ENCODE measurements around the gene CADM2. TPM values are rescaled to one million over a fixed set of nuclear protein-coding genes. Genes with fewer than 3 reads are reported as not detected.

Gene CADM2
- total and polyA plus RNA-seq, 2 experiments from 2014 or later = 13.3 to 47.5 TPM

GRCh38 chr3:85004147-85004546 lies 45.4 kb downstream of the CADM2 start (continued):
- no peak for TF ChIP-seq REST (IDR thresholded peaks at IDR 0.05; ENCODE audit: unreplicated experiment)
- TF ChIP-seq ETS1 (IDR thresholded peaks at IDR 0.05) = no peak

- Histone ChIP-seq H3K36me3 (ENCODE audit: insufficient read depth) (no peaks in the 10 kb centered on the region), H4K20me1 (replicated peaks; ENCODE audit: insufficient read depth) (no peaks in the 10 kb centered on the region), H3K27ac (ENCODE audit: low read depth) (no peak overlapping the region), H3K27me3 (ENCODE audit: insufficient read depth) (no peaks in the 10 kb centered on the region), H3K79me2 (replicated peaks; ENCODE audit: insufficient read depth) (no peaks in the 10 kb centered on the region), H3K9me2 (ENCODE audit: insufficient read depth) (no peaks in the 10 kb centered on the region), H3K4me2 (no peak overlapping the region), H2AFZ (no peak overlapping the region), H3F3A (replicated peaks; ENCODE audit: low read depth) (no peaks in the 10 kb centered on the region), H3K4me3 (no peak overlapping the region), H3K4me1 (ENCODE audit: insufficient read depth) (peaks cover 27% of the 10 kb centered on the region)
- Mint-ChIP-seq H3K27ac (peak overlapping the region; percentile 57), H3K36me3 (ENCODE audit: low read depth) (no peaks in the 10 kb centered on the region), H3K27me3 (ENCODE audit: insufficient read depth, low read depth, poor library complexity) (no peaks in the 10 kb centered on the region), H3K4me1 (peaks cover 21% of the 10 kb centered on the region; the same call in 2 of the 3 replicates), H3K9me3 (no peaks in the 10 kb centered on the region), H3K4me3 (no peak overlapping the region)
- no peak for DNase-seq (ENCODE audit: low spot score)
- ATAC-seq = no peak
- no peak for TF ChIP-seq POLR2AphosphoS5 (IDR thresholded peaks at IDR 0.05; ENCODE audit: low read depth)
- TF ChIP-seq EZH2 (IDR thresholded peaks at IDR 0.05; ENCODE audit: low read depth, unreplicated experiment) = no peak
- TF ChIP-seq JUNB (IDR thresholded peaks at IDR 0.05; ENCODE audit: unreplicated experiment) = no peak
- no peak for TF ChIP-seq NANOG (IDR thresholded peaks at IDR 0.05; ENCODE audit: borderline replicate concordance)
- TF ChIP-seq ZNF462 (CRISPR knock-in tag; IDR thresholded peaks at IDR 0.05) = no peak
- TF ChIP-seq CREB1 (CRISPR knock-in tag; IDR thresholded peaks at IDR 0.05; ENCODE audit: low read depth) = no peak
- no peak for TF ChIP-seq ZNF114 (CRISPR knock-in tag; IDR thresholded peaks at IDR 0.05)
- no peak for TF ChIP-seq ZNF331 (CRISPR knock-in tag; IDR thresholded peaks at IDR 0.05; ENCODE audit: low read depth)
- no peak for TF ChIP-seq EZH2phosphoT487 (IDR thresholded peaks at IDR 0.05; ENCODE audit: unreplicated experiment)
- TF ChIP-seq CTCF (conservative IDR thresholded peaks at IDR 0.05; ENCODE audit: low read depth in 2 of 2) = no peak
- TF ChIP-seq STAT1 (IDR thresholded peaks at IDR 0.05; ENCODE audit: unreplicated experiment) = no peak
These were observed 47.2 kb downstream of the CADM2 start for GRCh38 chr3:85005946-85006345.
